Measurements from ENCODE around the gene KRT25.

The KRT25 gene

DNA sequence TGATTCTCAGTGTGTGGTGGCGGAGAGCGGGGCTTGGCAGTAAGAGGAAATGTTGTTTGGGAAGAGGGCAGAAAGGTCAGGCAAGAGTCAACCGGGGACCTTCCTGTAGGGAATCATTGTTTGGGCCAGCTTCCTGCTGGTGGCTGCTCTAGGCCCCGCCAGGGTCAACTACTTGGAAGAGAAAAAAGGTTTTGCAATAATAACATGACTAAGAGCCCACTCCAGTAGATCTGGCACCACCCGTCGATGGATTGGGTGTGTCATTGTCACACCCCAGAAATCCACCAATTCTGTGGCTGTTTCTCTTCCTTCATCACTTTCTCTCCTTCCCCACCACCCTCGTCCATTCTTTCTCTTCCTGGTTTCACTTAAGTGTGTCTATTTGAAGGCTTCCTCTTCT lies 47.4 kb downstream of the KRT25 start:
- Histone ChIP-seq H3K27ac (no peak overlapping the region), H3K9me3 (no peaks in the 10 kb centered on the region), H3K4me1 (ENCODE audit: control insufficient read depth in 1 of 2, insufficient read depth in 1 of 2, low read depth in 1 of 2, low read length in 1 of 2) (no peaks in the 10 kb centered on the region), H3K4me3 (ENCODE audit: low read depth in 1 of 2, low read length in 1 of 2) (no peak overlapping the region), H3K36me3 (no peaks in the 10 kb centered on the region), H3K27me3 (peaks cover 59% of the 10 kb centered on the region)
- no peak for TF ChIP-seq CTCF (IDR thresholded peaks at IDR 0.05)

DNA sequence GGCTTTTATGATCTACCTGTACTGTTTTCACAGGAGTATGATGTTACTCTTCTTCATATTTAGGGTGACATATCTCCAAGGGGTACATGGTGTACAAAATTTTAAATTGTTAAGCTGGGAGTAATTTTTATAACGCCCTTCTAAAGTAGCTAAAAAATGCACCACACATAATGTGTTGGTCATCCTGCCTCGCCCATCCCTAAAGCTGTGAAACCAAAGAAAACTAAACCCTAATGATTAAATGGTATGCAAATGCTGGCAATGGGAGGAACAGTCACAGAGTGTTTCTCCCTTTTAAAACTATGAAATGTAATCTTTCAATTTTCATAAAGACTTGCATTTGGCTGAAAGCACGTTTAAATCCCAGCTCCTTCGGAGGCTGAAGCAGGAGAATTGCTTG lies 49.5 kb downstream of the KRT25 start:
- Histone ChIP-seq H3K27ac (no peak overlapping the region), H3K27me3 (peaks cover 62% of the 10 kb centered on the region), H3K9me3 (no peaks in the 10 kb centered on the region), H3K4me3 (ENCODE audit: low read depth in 1 of 2, low read length in 1 of 2) (no peak overlapping the region), H3K36me3 (no peaks in the 10 kb centered on the region), H3K4me1 (ENCODE audit: control insufficient read depth in 1 of 2, insufficient read depth in 1 of 2, low read depth in 1 of 2, low read length in 1 of 2) (no peaks in the 10 kb centered on the region)
- TF ChIP-seq CTCF (IDR thresholded peaks at IDR 0.05): no peak

DNA sequence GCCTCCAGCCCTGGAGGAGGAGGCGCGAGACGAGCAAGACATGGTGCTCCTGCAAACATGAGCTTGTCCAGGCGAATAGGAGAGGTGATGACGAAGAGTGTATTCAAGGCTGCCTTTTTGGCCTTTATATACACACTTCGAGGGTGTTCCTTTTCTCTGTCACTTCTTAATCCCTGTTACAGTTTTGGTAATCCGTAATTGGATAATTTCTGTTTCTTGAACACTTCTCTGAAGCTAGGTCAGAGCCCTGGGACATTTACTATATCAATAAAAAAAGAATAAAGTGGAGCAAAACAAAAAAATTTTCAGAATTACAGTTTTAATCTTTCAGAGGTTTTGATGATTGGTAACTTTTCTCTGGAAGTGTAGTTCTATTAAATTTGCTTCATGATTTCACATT lies 51.5 kb downstream of the KRT25 start, which contains the start of gene KRT24:
Gene KRT24, minus strand, starts transcription at position 101 of the 400 bp plus-strand sequence. Its CDS starts 59 bp downstream, at position 42.
- H3K4me3 ChIP-seq (ENCODE audit: low read depth in 1 of 2, low read length in 1 of 2): no peak within 1 kb of the TSS
- peaks cover 81% of the 10 kb centered on the region for H3K27me3 ChIP-seq
- H3K27ac ChIP-seq: no peak within 1 kb of the TSS

GRCh38 chr17:40702271-40702670 lies 52.9 kb downstream of the KRT25 start:
- Histone ChIP-seq H3K4me3 (ENCODE audit: low read depth in 1 of 2, low read length in 1 of 2) (no peak overlapping the region), H3K9me3 (no peaks in the 10 kb centered on the region), H3K36me3 (no peaks in the 10 kb centered on the region), H3K27me3 (peaks cover 95% of the 10 kb centered on the region), H3K27ac (no peak overlapping the region), H3K4me1 (ENCODE audit: control insufficient read depth in 1 of 2, insufficient read depth in 1 of 2, low read depth in 1 of 2, low read length in 1 of 2) (no peaks in the 10 kb centered on the region)
- TF ChIP-seq CTCF (IDR thresholded peaks at IDR 0.05): no peak

More for the DNA sequence above, 51.5 kb downstream of the KRT25 start, which contains the start of gene KRT24:
- Histone ChIP-seq H3K36me3 (no peaks in the 10 kb centered on the region), H3K9me3 (no peaks in the 10 kb centered on the region), H3K4me1 (ENCODE audit: control insufficient read depth in 1 of 2, insufficient read depth in 1 of 2, low read depth in 1 of 2, low read length in 1 of 2) (no peaks in the 10 kb centered on the region)
- TF ChIP-seq CTCF (IDR thresholded peaks at IDR 0.05): no peak

GRCh38 chr17:40699853-40700252 lies 55.3 kb downstream of the KRT25 start:
- H3K9me3 ChIP-seq: no peaks in the 10 kb centered on the region
- H3K27ac ChIP-seq: no peak overlapping the region
- H3K27me3 ChIP-seq: peaks cover 96% of the 10 kb centered on the region
- no peak for TF ChIP-seq CTCF (IDR thresholded peaks at IDR 0.05)
- H3K4me1 ChIP-seq (ENCODE audit: control insufficient read depth in 1 of 2, insufficient read depth in 1 of 2, low read depth in 1 of 2, low read length in 1 of 2): no peaks in the 10 kb centered on the region
- no peak overlapping the region for H3K4me3 ChIP-seq (ENCODE audit: low read depth in 1 of 2, low read length in 1 of 2)
- H3K36me3 ChIP-seq: no peaks in the 10 kb centered on the region

- TF ChIP-seq CTCF (IDR thresholded peaks at IDR 0.05): no peak
- H3K9me3 ChIP-seq: no peaks in the 10 kb centered on the region
- H3K4me1 ChIP-seq (ENCODE audit: control insufficient read depth in 1 of 2, insufficient read depth in 1 of 2, low read depth in 1 of 2, low read length in 1 of 2): no peaks in the 10 kb centered on the region
- no peak overlapping the region for H3K4me3 ChIP-seq (ENCODE audit: low read depth in 1 of 2, low read length in 1 of 2)
- H3K36me3 ChIP-seq: no peaks in the 10 kb centered on the region
- peaks cover 96% of the 10 kb centered on the region for H3K27me3 ChIP-seq
- H3K27ac ChIP-seq: no peak overlapping the region
Observed at GRCh38 chr17:40699371-40699770, 55.8 kb downstream of the KRT25 start.
